ENCODE measurements around the gene HPSE2.

- no peak for TF ChIP-seq POLR2A (IDR thresholded peaks at IDR 0.05)
- TF ChIP-seq CTCF (IDR thresholded peaks at IDR 0.05): no peak
- TF ChIP-seq POLR2AphosphoS5 (IDR thresholded peaks at IDR 0.05): no peak
Measured at GRCh38 chr10:98528166-98528804, 707.4 kb downstream of the HPSE2 start.
